Liver (tissue), 9 donors: ENCODE results near the gene BST1. TPM values are rescaled to one million over a fixed set of nuclear protein-coding genes. Genes with fewer than 3 reads are reported as not detected.

Source experiments
- DNase-seq: peaks from one replicate; pipeline ENCODE4 v3.0.0-alpha.2; 2017; ENCODE audit warnings: low spot score
- H3K27ac ChIP-seq, 2 donors: one replicate each; pipeline ENCODE4 v1.7.0; 2013; ENCODE audit warnings: inconsistent platforms in 2 of 2, low read length in 2 of 2, control low read depth in 1 of 2, low read depth in 1 of 2, mild to moderate bottlenecking in 1 of 2
- H3K27me3 ChIP-seq, 4 donors: one replicate each; pipeline versions ENCODE4 v1.6.1 to v1.7.0; 2013; ENCODE audit warnings: low read length in 3 of 4, inconsistent platforms in 1 of 4, mild to moderate bottlenecking in 1 of 4, moderate library complexity in 1 of 4; ENCODE audit not compliant: control insufficient read depth in 4 of 4, insufficient read depth in 4 of 4
- H3K36me3 ChIP-seq, 4 donors: one replicate each; pipeline versions ENCODE4 v1.6.1 to v1.7.0; 2013; ENCODE audit warnings: low read length in 3 of 4, mild to moderate bottlenecking in 3 of 4, low read depth in 1 of 4, moderate library complexity in 1 of 4; ENCODE audit not compliant: control insufficient read depth in 4 of 4, insufficient read depth in 3 of 4
- H3K4me1 ChIP-seq, 4 donors: one replicate each; pipeline versions ENCODE4 v1.6.1 to v1.7.0; 2013; ENCODE audit warnings: low read length in 3 of 4, mild to moderate bottlenecking in 3 of 4, moderate library complexity in 1 of 4; ENCODE audit not compliant: control insufficient read depth in 4 of 4, insufficient read depth in 4 of 4
- H3K4me3 ChIP-seq, 3 donors: one replicate each; pipeline versions ENCODE4 v1.6.1 to v1.7.0; 2013; ENCODE audit warnings: low read length in 3 of 3, control low read depth in 1 of 3, low read depth in 1 of 3, mild to moderate bottlenecking in 1 of 3
- H3K9ac ChIP-seq, 2 donors: one replicate each; pipeline ENCODE4 v1.7.0; 2013; ENCODE audit warnings: low read length in 2 of 2, mild to moderate bottlenecking in 2 of 2, moderate library complexity in 2 of 2, control low read depth in 1 of 2, low read depth in 1 of 2
- H3K9me3 ChIP-seq, 4 donors: one replicate each; pipeline versions ENCODE4 v1.6.1 to v1.7.0; 2013; ENCODE audit warnings: low read length in 3 of 4; ENCODE audit not compliant: control insufficient read depth in 4 of 4
- CTCF ChIP-seq: fragments of 150-350 bp; IDR thresholded peaks from 2 replicates; pipeline ENCODE4 v1.5.1; 2017; ENCODE audit warnings: improper control_type of control experiment, low read depth, low read length; ENCODE audit not compliant: missing input control
- EGR1 ChIP-seq, 2 donors: IDR thresholded peaks; 2 replicates each; pipeline ENCODE4 v1.6.1; 2016 to 2018; ENCODE audit warnings: antibody characterized with exemption in 2 of 2, low read depth in 2 of 2
- FOXA1 ChIP-seq: IDR thresholded peaks from 2 replicates; pipeline ENCODE4 v1.6.1; 2016; ENCODE audit warnings: antibody characterized with exemption
- FOXA2 ChIP-seq: IDR thresholded peaks from 2 replicates; pipeline ENCODE4 v1.6.1; 2016; ENCODE audit warnings: antibody characterized with exemption
- GABPA ChIP-seq, 2 donors: IDR thresholded peaks in 1 of 2; conservative IDR thresholded peaks in 1 of 2; 2 replicates each; pipeline ENCODE4 v1.6.1; 2016; ENCODE audit warnings: antibody characterized with exemption in 2 of 2, mild to moderate bottlenecking in 1 of 2, moderate library complexity in 1 of 2
- HNF4A ChIP-seq, 2 donors: conservative IDR thresholded peaks; 2 replicates each; pipeline ENCODE4 v1.6.1; 2016; ENCODE audit warnings: antibody characterized with exemption in 2 of 2, mild to moderate bottlenecking in 2 of 2
- HNF4G ChIP-seq: IDR thresholded peaks from 2 replicates; pipeline ENCODE4 v1.6.1; 2016; ENCODE audit warnings: antibody characterized with exemption
- JUND ChIP-seq, 2 donors: IDR thresholded peaks; 2 replicates each; pipeline ENCODE4 v1.6.1; 2016; ENCODE audit warnings: antibody characterized with exemption in 2 of 2
- MAX ChIP-seq: IDR thresholded peaks from 2 replicates; pipeline ENCODE4 v1.6.1; 2016; ENCODE audit warnings: antibody characterized with exemption
- NR2F2 ChIP-seq: IDR thresholded peaks from 2 replicates; pipeline ENCODE4 v1.6.1; 2016; ENCODE audit warnings: antibody characterized with exemption
- RAD21 ChIP-seq, 2 donors: IDR thresholded peaks; 2 replicates each; pipeline ENCODE4 v1.6.1; 2016; ENCODE audit warnings: antibody characterized with exemption in 2 of 2, mild to moderate bottlenecking in 2 of 2
- RXRA ChIP-seq, 2 donors: IDR thresholded peaks; 2 replicates each; pipeline ENCODE4 v1.6.1; 2017 to 2018; ENCODE audit warnings: antibody characterized with exemption in 2 of 2, mild to moderate bottlenecking in 1 of 2
- SP1 ChIP-seq: IDR thresholded peaks from 2 replicates; pipeline ENCODE4 v1.6.1; 2018; ENCODE audit warnings: antibody characterized with exemption, mild to moderate bottlenecking
- TAF1 ChIP-seq: conservative IDR thresholded peaks from 2 replicates; pipeline ENCODE4 v1.6.1; 2016; ENCODE audit warnings: antibody characterized with exemption, mild to moderate bottlenecking
- YY1 ChIP-seq: IDR thresholded peaks from 2 replicates; pipeline ENCODE4 v1.6.1; 2016; ENCODE audit warnings: antibody characterized with exemption, mild to moderate bottlenecking
- ZBTB33 ChIP-seq: IDR thresholded peaks from 2 replicates; pipeline ENCODE4 v1.6.1; 2016; ENCODE audit warnings: antibody characterized with exemption
- WGBS: extraction: QIAGEN DNeasy Blood & Tissue Kit; methylation state at CpG from one replicate; pipeline ENCODE4 v1.1.7; 2013; 5-methylcytosine and 5-hydroxymethylcytosine counted together
- polyA plus RNA-seq, 2 donors: library from polyadenylated mRNA; stranded (reverse) in 1 of 2; unstranded in 1 of 2; fragments of 200-250 nt in 1 of 2; fragments of >200 nt in 1 of 2; fragmentation: Nextera tagmentation in 1 of 2; extraction: Ambion mirVana in 1 of 2; gene quantifications; one replicate each; pipeline versions ENCODE4 v1.2.1 to v1.2.3, GENCODE V29; 2013 to 2015
- total RNA-seq, 2 donors: library from RNA; depleted of rRNA; stranded (reverse); fragments of >200 nt; gene quantifications; one replicate each; pipeline ENCODE4 v1.2.3, GENCODE V29; 2014
- TF ChIP-seq, protein P1 (sequence below): IDR thresholded peaks from 2 replicates; pipeline ENCODE4 v1.6.1; 2016; ENCODE audit warnings: antibody characterized with exemption
- TF ChIP-seq, protein P2 (sequence below): IDR thresholded peaks from 2 replicates; pipeline ENCODE4 v1.6.1; 2016; ENCODE audit warnings: antibody characterized with exemption, mild to moderate bottlenecking
- donor health status: healthy.
- donor health status: healthy.
- donor health status: healthy.
- donor health status: healthy.
- donor health status: healthy.

Gene BST1
- total and polyA plus RNA-seq, 4 donors = 3.7 to 13.2 (median 9.9) TPM

DNA sequence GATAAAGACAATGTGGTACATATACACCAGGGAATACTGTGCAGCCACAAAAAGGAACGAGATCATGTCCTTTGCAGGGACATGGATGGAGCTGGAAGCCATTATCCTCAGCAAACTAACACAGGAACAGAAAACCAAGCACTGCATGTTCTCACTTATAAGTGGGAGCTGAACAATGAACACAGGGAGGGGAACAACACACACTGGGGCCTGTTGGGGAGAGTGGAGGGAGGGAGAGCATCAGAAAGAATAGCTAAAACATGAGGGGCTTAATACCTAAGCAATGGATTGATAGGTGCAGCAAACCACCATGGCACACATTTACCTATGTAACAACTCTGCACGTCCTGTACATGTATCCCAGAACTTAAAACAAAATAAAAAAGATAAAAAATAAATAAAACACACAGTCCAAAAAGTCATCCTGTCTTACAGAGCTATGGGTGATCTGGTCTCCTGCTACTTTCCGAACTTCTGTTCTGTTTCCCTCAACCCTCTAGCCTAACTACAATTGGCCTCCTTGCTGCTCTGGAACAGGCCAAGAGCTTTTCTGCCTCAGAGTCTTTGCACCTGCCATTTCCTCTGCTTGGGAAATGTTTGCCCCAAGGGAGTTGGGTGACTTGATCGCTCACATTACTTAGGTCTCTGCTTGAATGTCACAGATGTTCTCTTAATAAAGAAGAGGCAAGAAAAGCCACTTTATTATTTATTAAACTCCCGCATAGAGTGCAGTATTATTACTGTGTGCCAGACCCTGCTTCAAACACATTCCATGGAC, 74.2 kb downstream of the BST1 start:
- no peak for DNase-seq
- Histone ChIP-seq H3K4me3 (no peak overlapping the region), H3K27ac (no peak overlapping the region), H3K27me3 (no peaks in the 10 kb centered on the region), H3K4me1 (peaks cover 0 to 17% (median 5%) of the 10 kb centered on the region in 4 donors), H3K36me3 (no peaks in the 10 kb centered on the region), H3K9me3 (no peaks in the 10 kb centered on the region), H3K9ac (no peak overlapping the region)
- WGBS = 95% methylated on average over 5 of the region's 5 CpGs
- TF ChIP-seq EGR1 (IDR thresholded peaks at IDR 0.05; ENCODE audit: low read depth in 2 of 2) (no peak), NR2F2 (no peak), TAF1 (no peak), GABPA (IDR thresholded peaks at IDR 0.05 in 1 of 2, conservative IDR thresholded peaks at IDR 0.05 in 1 of 2) (no peak), RAD21 (IDR thresholded peaks at IDR 0.05) (no peak), CTCF (no peak), MAX (no peak), HNF4A (conservative IDR thresholded peaks at IDR 0.05) (no peak)
- TF ChIP-seq, protein P1, sequence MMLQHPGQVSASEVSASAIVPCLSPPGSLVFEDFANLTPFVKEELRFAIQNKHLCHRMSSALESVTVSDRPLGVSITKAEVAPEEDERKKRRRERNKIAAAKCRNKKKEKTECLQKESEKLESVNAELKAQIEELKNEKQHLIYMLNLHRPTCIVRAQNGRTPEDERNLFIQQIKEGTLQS = no peak

- no peaks in the 10 kb centered on the region for H3K9me3 ChIP-seq
- no peak for DNase-seq
- peaks cover 0 to 17% (median 5%) of the 10 kb centered on the region in 4 donors for H3K4me1 ChIP-seq
- 81% methylated on average over 7 of the region's 7 CpGs for WGBS
- H3K27me3 ChIP-seq = no peaks in the 10 kb centered on the region
- no peak for TF ChIP-seq HNF4G
- TF ChIP-seq TAF1 = no peak
- TF ChIP-seq, protein P2, sequence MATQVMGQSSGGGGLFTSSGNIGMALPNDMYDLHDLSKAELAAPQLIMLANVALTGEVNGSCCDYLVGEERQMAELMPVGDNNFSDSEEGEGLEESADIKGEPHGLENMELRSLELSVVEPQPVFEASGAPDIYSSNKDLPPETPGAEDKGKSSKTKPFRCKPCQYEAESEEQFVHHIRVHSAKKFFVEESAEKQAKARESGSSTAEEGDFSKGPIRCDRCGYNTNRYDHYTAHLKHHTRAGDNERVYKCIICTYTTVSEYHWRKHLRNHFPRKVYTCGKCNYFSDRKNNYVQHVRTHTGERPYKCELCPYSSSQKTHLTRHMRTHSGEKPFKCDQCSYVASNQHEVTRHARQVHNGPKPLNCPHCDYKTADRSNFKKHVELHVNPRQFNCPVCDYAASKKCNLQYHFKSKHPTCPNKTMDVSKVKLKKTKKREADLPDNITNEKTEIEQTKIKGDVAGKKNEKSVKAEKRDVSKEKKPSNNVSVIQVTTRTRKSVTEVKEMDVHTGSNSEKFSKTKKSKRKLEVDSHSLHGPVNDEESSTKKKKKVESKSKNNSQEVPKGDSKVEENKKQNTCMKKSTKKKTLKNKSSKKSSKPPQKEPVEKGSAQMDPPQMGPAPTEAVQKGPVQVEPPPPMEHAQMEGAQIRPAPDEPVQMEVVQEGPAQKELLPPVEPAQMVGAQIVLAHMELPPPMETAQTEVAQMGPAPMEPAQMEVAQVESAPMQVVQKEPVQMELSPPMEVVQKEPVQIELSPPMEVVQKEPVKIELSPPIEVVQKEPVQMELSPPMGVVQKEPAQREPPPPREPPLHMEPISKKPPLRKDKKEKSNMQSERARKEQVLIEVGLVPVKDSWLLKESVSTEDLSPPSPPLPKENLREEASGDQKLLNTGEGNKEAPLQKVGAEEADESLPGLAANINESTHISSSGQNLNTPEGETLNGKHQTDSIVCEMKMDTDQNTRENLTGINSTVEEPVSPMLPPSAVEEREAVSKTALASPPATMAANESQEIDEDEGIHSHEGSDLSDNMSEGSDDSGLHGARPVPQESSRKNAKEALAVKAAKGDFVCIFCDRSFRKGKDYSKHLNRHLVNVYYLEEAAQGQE = no peak
- TF ChIP-seq JUND (IDR thresholded peaks at IDR 0.05) = no peak
- no peak for TF ChIP-seq RXRA (IDR thresholded peaks at IDR 0.05)
- no peak for TF ChIP-seq NR2F2
- no peak for TF ChIP-seq CTCF
- TF ChIP-seq YY1 = no peak
- no peak for TF ChIP-seq ZBTB33
- no peak for TF ChIP-seq SP1
- TF ChIP-seq FOXA2 = no peak
- TF ChIP-seq, protein P1 = no peak
- no peak for TF ChIP-seq HNF4A (conservative IDR thresholded peaks at IDR 0.05)
- TF ChIP-seq RAD21 (IDR thresholded peaks at IDR 0.05) = no peak
- TF ChIP-seq GABPA (IDR thresholded peaks at IDR 0.05 in 1 of 2, conservative IDR thresholded peaks at IDR 0.05 in 1 of 2) = no peak
- TF ChIP-seq EGR1 (IDR thresholded peaks at IDR 0.05; ENCODE audit: low read depth in 2 of 2) = no peak
- TF ChIP-seq MAX = no peak
- TF ChIP-seq FOXA1 = no peak
- H3K9ac ChIP-seq = peak overlapping the region in 1 of 2 donors; percentile 78
- H3K27ac ChIP-seq = no peak overlapping the region
- peak overlapping the region; percentile 79 to 88 (median 83) for H3K4me3 ChIP-seq
- H3K36me3 ChIP-seq = no peaks in the 10 kb centered on the region
Measured at GRCh38 chr4:15777697-15778288, 74.9 kb downstream of the BST1 start.
